ENCODE results near the gene SIDT2.

DNA sequence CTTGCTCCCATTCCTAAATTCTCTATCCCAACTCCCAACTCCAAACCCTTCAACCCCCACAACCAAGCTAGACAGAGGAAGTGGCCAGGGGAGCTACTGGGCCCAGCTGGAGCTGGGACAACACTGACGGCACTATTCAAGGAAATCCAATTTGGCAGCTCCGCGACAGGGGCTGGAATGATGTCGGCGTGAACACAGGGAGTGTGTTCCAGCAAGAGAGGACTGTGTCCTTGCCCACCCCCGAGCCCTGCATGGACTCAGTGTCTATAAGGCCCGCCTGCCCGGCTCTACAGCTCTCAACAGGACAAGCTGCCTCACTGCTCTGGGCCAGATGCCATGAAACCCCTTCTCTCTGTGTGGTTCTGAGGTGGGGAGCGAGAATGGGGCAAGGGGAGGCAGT is 42.0 kb downstream of the SIDT2 start:
- TF ChIP-seq, protein P1, sequence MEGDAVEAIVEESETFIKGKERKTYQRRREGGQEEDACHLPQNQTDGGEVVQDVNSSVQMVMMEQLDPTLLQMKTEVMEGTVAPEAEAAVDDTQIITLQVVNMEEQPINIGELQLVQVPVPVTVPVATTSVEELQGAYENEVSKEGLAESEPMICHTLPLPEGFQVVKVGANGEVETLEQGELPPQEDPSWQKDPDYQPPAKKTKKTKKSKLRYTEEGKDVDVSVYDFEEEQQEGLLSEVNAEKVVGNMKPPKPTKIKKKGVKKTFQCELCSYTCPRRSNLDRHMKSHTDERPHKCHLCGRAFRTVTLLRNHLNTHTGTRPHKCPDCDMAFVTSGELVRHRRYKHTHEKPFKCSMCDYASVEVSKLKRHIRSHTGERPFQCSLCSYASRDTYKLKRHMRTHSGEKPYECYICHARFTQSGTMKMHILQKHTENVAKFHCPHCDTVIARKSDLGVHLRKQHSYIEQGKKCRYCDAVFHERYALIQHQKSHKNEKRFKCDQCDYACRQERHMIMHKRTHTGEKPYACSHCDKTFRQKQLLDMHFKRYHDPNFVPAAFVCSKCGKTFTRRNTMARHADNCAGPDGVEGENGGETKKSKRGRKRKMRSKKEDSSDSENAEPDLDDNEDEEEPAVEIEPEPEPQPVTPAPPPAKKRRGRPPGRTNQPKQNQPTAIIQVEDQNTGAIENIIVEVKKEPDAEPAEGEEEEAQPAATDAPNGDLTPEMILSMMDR (CRISPR knock-in tag; IDR thresholded peaks at IDR 0.05) = no peak
- TF ChIP-seq, protein P2, sequence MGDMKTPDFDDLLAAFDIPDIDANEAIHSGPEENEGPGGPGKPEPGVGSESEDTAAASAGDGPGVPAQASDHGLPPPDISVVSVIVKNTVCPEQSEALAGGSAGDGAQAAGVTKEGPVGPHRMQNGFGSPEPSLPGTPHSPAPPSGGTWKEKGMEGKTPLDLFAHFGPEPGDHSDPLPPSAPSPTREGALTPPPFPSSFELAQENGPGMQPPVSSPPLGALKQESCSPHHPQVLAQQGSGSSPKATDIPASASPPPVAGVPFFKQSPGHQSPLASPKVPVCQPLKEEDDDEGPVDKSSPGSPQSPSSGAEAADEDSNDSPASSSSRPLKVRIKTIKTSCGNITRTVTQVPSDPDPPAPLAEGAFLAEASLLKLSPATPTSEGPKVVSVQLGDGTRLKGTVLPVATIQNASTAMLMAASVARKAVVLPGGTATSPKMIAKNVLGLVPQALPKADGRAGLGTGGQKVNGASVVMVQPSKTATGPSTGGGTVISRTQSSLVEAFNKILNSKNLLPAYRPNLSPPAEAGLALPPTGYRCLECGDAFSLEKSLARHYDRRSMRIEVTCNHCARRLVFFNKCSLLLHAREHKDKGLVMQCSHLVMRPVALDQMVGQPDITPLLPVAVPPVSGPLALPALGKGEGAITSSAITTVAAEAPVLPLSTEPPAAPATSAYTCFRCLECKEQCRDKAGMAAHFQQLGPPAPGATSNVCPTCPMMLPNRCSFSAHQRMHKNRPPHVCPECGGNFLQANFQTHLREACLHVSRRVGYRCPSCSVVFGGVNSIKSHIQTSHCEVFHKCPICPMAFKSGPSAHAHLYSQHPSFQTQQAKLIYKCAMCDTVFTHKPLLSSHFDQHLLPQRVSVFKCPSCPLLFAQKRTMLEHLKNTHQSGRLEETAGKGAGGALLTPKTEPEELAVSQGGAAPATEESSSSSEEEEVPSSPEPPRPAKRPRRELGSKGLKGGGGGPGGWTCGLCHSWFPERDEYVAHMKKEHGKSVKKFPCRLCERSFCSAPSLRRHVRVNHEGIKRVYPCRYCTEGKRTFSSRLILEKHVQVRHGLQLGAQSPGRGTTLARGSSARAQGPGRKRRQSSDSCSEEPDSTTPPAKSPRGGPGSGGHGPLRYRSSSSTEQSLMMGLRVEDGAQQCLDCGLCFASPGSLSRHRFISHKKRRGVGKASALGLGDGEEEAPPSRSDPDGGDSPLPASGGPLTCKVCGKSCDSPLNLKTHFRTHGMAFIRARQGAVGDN (CRISPR knock-in tag; IDR thresholded peaks at IDR 0.05) = no peak
- no peak for TF ChIP-seq ZFX (CRISPR knock-in tag; IDR thresholded peaks at IDR 0.05; ENCODE audit: low read depth)
- TF ChIP-seq ZFP41 (CRISPR knock-in tag; IDR thresholded peaks at IDR 0.05; ENCODE audit: borderline replicate concordance) = no peak
- TF ChIP-seq EZH2 (conservative IDR thresholded peaks at IDR 0.05; ENCODE audit: low read depth, low read length) = no peak
- TF ChIP-seq POLR2A (IDR thresholded peaks at IDR 0.05; ENCODE audit: insufficient read depth in 1 of 2, low read depth in 2 of 2, low read length in 2 of 2) = no peak
- TF ChIP-seq MAFK (conservative IDR thresholded peaks at IDR 0.05 in 1 of 2, IDR thresholded peaks at IDR 0.05 in 1 of 2; ENCODE audit: low read length in 2 of 2) = no peak
- TF ChIP-seq MAX (IDR thresholded peaks at IDR 0.05) = no peak
- TF ChIP-seq, protein P3, sequence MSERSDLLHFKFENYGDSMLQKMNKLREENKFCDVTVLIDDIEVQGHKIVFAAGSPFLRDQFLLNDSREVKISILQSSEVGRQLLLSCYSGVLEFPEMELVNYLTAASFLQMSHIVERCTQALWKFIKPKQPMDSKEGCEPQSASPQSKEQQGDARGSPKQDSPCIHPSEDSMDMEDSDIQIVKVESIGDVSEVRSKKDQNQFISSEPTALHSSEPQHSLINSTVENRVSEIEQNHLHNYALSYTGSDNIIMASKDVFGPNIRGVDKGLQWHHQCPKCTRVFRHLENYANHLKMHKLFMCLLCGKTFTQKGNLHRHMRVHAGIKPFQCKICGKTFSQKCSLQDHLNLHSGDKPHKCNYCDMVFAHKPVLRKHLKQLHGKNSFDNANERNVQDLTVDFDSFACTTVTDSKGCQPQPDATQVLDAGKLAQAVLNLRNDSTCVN (CRISPR knock-in tag; IDR thresholded peaks at IDR 0.05; ENCODE audit: borderline replicate concordance) = no peak
- TF ChIP-seq TAF1 (CRISPR knock-in tag; IDR thresholded peaks at IDR 0.05) = no peak
- no peak for TF ChIP-seq EP300 (IDR thresholded peaks at IDR 0.05; ENCODE audit: low read depth in 2 of 2, low read length in 2 of 2)
- TF ChIP-seq EP300 (CRISPR knock-in tag; IDR thresholded peaks at IDR 0.05; ENCODE audit: borderline replicate concordance) = no peak

All from HepG2 (cell line).